ENCODE results near the gene DGKQ.
"Not testable (repeated sequence)": the region's sequence is repeated elsewhere in the genome, so short reads cannot be mapped to it uniquely, and the experiment has no call there.

DGKQ gene

DNA sequence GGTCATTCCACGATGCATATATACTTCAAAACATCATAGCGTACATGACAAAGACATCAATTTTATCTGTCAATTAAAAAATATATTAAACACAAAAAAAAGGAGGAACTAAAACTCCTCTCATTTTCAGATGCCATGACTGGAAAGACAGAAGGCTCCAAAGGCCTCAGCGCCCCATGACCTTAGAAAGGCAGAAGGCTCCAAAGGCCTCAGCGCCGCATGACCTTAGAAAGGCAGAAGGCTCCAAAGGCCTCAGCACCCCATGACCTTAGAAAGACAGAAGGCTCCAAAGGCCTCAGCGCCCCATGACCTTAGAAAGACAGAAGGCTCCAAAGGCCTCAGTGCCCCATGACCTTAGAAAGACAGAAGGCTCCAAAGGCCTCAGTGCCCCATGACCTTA is 54.8 kb downstream of the DGKQ start:
- DNase-seq, result not testable (repeated sequence)

DNA sequence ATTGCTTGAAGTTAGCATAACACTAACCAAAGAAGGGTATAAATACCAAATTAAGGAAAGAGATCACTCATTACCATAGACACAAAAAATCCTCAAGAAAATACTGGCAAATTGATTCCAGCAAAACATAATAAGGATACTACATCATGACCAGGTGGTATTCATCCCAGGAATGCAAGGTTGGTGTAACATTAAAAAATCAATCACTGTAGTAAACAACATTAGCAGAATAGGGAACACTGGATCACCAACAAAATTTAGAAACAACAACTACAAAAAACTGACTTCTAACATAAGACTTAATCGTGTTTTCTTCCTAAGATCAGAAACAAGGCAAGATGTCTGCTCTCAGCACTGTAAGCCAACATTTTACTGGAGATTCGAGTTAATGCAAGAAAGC is 55.4 kb downstream of the DGKQ start:
- no peak for DNase-seq

DNA sequence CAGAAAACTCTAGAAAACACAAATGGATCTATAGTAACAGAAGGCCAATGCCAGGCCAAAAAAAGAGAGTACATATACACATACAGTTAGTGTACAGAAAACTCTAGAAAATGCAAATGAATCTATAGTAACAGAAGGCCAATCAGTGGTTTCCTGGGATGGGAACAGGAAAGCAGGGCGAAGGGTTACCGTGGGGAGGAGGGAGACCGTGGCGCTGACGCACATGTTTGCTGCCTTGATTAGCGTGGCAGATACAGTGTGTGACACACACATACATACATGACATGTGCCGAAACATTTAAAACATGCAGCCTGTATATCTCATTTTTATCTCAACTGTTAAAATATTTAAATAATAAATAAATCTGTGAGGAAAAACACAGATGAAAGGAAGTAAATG is 55.9 kb downstream of the DGKQ start:
- DNase-seq, result no peak

DNA sequence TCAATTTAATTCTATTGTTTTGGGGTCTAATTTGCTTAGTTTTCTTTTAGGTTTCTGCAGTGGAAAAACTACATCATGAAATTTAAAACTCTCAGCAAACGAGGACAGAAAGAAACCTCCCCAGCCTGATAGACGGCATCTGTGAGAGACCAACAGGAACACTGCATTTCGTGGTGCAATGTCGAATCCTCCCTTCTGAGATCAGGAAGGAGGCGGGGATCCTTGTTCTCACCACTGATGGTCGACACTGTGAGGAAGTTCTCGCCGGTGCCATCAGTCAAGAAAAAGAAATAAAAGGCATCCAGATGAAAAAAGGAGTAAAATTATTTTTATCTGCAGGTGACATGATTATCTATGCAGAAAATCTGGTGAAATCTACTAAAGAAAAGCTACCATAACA is 57.8 kb downstream of the DGKQ start:
- no peak for DNase-seq

DNA sequence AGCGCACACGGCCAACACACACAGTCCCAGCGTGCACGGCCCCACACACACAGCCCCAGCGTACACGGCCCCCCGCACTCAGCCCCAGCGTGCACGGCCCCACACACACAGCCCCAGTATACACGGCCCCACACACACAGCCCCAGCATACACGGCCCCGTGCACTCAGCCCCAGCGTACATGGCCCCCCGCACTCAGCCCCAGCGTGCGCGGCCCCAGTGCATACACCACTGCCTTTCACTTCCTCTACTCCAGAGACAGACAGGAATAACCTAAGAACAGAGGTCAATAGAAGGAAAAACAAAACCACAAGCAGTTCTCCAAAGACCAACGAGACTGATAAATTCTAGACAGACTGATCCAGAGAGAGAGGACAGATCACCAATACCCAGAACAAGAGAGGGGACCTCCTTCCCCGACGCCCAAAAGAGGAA is 58.3 kb downstream of the DGKQ start:
- no peak for DNase-seq

DNA sequence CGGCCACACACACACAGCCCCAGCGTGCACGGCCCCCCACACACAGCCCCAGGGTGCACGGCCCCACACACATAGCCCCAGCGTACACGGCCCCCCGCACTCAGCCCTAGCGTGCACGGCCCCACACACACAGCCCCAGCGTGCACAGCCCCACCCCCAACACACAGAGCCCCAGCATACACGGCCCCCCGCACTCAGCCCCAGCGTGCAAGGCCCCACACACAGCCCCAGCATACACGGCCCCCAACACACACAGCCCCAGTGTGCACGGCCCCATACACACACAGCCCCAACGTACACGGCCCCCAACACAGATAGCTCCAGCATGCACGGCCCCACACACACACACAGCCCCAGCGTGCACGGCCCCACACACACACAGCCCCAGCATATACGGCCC is 58.8 kb downstream of the DGKQ start:
- no peak for DNase-seq

DNA sequence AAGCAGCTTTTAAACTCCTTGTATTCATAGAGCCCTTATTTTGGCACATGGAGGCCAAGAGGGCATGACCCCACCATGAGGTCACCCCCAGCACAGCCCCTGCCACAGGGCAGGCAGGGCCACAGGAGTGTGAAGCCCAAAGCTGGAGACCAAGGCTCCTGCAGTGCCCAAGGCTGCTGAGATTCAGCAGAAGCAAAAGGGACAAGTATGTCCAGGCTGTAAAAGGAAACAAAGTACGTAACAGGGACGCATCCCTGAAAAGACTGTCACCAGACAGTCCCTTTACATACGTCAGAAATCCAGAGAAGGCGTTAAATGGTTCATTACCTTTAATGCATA is 60.1 kb downstream of the DGKQ start:
- no peak for DNase-seq

DNA sequence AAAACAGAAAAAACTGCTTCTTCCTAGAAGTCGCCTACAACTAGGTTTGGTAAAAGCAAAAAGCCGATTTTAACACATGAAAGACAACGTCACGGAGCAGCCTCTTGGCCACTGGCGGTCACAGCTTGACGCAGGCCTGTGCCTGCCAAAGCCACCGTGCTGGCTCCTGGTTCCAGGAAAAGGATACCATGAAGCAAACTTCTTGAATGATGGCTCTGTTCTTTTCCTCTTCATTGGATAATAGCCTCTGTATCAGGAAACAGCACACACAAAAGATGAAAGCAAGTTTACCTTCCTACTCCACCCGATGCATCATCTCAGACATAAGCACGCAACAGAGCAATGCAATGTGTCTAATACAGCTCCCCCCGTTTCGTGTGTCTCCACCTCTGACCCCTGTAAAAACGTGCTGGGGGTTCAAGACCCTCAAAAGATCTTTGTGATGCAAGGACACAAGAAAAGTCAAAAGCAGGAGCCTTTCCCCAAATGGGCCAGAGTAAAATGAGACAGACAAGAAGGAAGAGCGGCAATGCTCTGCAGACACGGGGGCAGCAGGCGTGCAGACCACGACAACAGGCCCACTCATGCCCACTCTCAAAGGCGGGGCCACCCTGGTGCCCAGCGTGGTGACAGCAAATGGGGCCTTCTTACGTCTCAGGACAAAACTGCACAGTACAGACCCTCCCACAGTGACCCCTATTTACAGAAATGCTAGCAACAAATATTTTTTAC is 60.7 kb downstream of the DGKQ start:
- DNase-seq, result no peak

DNA sequence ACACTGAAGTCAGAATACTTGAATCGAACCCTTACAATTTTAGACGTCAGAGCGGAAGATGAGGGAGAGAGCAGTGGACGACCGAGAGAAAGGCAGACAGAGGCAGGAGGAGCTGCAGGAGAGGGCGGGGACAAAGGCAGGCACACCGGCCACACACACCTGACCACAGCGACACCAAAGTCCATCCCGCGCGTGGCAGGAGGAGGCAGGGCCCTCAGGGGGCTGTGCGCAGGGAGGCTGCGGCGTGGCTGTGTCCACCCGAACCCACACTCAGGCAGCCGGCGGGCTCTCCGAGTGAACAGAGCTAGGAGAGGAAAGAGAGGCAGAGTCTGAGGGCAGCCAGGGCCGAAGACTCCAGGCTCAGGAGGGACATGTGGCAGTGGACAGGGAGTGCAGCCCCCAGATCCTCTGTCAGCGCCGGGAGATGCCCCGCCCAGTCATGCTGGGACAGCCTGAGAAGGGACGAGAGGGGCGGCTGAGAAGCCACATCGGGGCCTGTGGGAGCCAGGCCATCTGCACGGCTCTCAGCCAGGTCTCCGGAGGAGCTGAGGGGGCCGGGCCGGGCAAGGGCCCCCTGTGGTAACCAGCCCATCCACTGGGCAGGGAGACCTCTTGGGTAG is 61.4 kb downstream of the DGKQ start:
- no peak for DNase-seq

DNA sequence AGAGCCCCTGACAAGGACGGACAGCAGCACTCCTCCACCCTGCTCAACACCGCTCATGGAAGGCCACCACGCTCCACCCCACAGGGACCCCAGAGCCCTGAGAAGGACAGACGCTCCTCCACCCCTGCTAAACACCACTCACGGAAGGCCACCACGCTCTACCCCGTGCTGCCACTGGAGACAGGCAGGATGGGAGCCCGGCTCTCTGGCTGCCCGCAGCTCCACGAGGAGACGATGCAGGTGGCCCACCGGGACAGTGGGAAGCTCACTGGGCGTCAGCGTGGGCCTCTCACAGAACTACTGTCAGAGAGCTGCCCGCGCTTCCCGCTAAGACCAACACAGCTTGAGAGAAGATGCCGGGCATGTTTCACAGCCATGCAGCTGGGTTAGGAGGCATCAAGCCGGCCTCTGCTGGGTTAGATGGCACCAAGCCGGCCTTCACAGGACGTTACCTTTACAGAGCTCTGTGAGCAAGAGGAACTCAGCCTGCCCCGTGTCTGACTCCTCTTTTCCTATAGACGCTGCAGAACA is 62.1 kb downstream of the DGKQ start:
- no peak for DNase-seq

DNA sequence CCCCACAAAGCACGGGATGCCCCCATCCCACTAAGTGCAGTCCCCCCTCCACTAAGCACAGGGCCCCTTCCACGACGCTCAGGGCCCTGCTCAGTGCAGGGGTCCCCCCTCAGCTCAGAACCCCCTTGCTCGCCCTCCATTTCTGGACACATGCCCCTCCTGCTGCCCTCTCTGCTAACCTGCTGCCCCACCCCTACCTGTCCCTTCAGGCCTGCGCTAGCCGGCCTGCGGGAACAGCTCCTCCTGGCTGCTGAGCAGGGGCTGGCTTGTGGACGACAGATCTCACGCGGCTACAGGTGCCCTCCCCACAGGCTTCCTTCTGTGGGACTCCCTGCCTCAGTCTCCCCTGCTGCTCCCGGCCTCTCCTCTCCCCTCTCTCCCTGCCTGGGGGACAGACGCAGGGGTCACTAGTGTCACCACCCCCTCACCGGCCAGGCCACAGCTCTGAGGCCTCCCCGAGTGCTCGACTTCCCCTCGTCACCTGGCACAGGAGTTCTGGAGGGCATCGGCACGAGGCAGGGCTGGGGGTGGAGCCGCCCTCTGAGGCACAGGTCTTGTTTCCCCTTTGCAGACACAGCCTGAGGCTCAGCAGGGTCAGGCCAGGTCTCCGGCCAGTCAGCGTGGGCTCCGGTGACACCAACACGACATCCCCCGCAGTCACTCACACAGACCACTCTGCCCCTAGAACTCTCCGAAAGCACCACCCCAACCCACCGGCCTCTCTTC is 62.8 kb downstream of the DGKQ start:
- DNase-seq, result no peak

DNA sequence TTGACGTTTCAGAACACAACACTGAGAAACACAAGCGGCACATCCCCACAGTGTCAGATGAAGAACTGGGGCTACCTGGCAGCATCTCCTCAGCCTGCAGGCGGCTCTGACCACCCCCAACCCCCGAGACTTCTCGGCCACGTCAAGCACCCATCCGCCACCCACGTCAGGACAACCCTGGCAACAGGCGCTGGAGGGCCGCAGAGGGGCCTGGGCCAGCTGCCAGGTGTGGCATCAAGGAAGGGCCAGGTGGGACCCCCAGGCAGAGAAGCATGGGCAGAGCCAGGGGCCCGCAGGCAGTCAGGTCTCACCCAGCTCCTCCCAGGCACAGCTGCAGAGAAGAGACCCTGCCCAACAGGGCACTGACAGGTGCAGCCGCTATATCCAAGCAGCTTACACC is 63.5 kb downstream of the DGKQ start:
- DNase-seq, result no peak

DNA sequence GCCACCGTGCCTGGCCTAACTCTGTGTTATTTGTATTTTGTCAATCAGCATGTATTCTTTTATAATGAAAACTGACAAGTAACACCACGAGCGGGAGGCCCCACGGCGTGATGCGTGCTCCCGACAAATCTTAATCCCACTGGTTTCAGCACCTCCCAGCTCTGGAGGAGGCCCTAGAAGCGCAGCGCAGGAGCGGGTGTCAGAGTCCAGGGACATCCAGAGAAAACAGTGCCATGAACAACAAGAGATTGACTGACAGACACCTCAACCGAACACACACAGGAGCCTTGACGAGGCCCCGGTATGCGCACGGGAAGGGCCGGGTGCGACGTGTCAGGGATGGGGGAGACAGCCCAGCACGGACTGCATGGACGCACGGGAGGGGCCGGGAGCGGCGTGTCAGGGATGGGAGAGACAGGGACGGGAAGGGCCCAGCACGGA is 64.2 kb downstream of the DGKQ start:
- DNase-seq, result no peak

All from activated naive CD4-positive, alpha-beta T cell (primary cell).